A549 (cell line): ENCODE measurements around the gene DGUOK. TPM values are rescaled to one million over a fixed set of nuclear protein-coding genes. Genes with fewer than 3 reads are reported as not detected.

ENCODE experiments used
- ATAC-seq, 2 experiments: fragments of 200-7000 bp in 1 of 2; fragments of >200 bp in 1 of 2; cut with Nextera tagmentation in 1 of 2; cut with Tn5 transposase in 1 of 2; 3 replicates each; pipeline versions ENCODE4 v1.8.0 to v1.9.1; 2018 to 2020; ENCODE audit warnings: mild to moderate bottlenecking in 1 of 2, moderate library complexity in 1 of 2
- CTCF ChIA-PET: fragments of 300-600 bp; sonication (Branson Sonifier 250); formaldehyde crosslinking; extraction: SDS; loops from one replicate; lab custom pipeline; 2021; ENCODE audit warnings: antibody characterized with exemption, inconsistent platforms; lab: Yijun Ruan, JAX
- POLR2A ChIA-PET: fragments of 350-600 bp; formaldehyde crosslinking; extraction: SDS; loops from one replicate; lab custom pipeline; 2021; ENCODE audit warnings: antibody characterized with exemption, inconsistent platforms; lab: Yijun Ruan, JAX
- DNase-seq, 2 experiments: peaks; one replicate each; pipeline versions ENCODE4 v3.0.0 to v3.0.0-alpha.2; 2011 to 2016; ENCODE audit warnings: low read depth in 1 of 2, low spot score in 1 of 2
- FAIRE-seq: peaks from 2 replicates; lab custom pipeline; 2011; peaks lifted over from hg19 to GRCh38; lab: Jason Lieb, UNC
- H3K27ac ChIP-seq, 2 experiments: fragments of >200 bp; sonication (Bioruptor Twin); formaldehyde crosslinking; 3 replicates each; pipeline ENCODE4 v1.5.1; 2016 to 2017
- H3K4me1 ChIP-seq: fragments of >200 bp; sonication (Bioruptor Twin); formaldehyde crosslinking; 3 replicates; pipeline ENCODE4 v1.6.1; 2016
- H3K4me2 ChIP-seq: fragments of >200 bp; sonication (Bioruptor Twin); formaldehyde crosslinking; 3 replicates; pipeline ENCODE4 v1.6.1; 2016
- H3K4me3 ChIP-seq: fragments of >200 bp; sonication (Bioruptor Twin); formaldehyde crosslinking; 3 replicates; pipeline ENCODE4 v1.5.1; 2016
- H3K9me3 ChIP-seq: fragments of >200 bp; sonication (Bioruptor Twin); formaldehyde crosslinking; 3 replicates; pipeline ENCODE4 v1.6.1; 2016
- CBX8 ChIP-seq: fragments of 200-600 bp; sonication (generic); IDR thresholded peaks from 2 replicates; pipeline ENCODE4 v1.6.1; 2016
- ESRRA ChIP-seq: fragments of 150-350 bp; IDR thresholded peaks from 2 replicates; pipeline ENCODE4 v1.6.1; 2014; ENCODE audit warnings: mild to moderate bottlenecking, low read length, borderline replicate concordance
- FOSB ChIP-seq: fragments of 250-450 bp; sonication (Bioruptor Pico); IDR thresholded peaks from 2 replicates; pipeline ENCODE4 v1.5.0; 2020; ENCODE audit warnings: mild to moderate bottlenecking, moderate library complexity
- FOSL2 ChIP-seq, 2 experiments: fragments of 450-650 bp in 1 of 2; fragments of >200 bp in 1 of 2; sonication (Bioruptor Twin) in 1 of 2; formaldehyde crosslinking; IDR thresholded peaks; 2 replicates each; pipeline versions ENCODE4 v1.5.0 to v1.6.1; 2016 to 2020; ENCODE audit warnings: mild to moderate bottlenecking in 1 of 2, moderate library complexity in 1 of 2
- MAZ ChIP-seq: fragments of 150-350 bp; IDR thresholded peaks from 2 replicates; pipeline ENCODE4 v1.6.1; 2014; ENCODE audit warnings: antibody characterized with exemption, low read depth, low read length, borderline replicate concordance
- PHF8 ChIP-seq: fragments of 200-600 bp; sonication (generic); IDR thresholded peaks from 2 replicates; pipeline ENCODE4 v1.6.1; 2016; ENCODE audit warnings: low read depth, mild to moderate bottlenecking, antibody characterized with exemption, moderate library complexity, borderline replicate concordance
- RARB ChIP-seq: fragments of 250-450 bp; sonication (Bioruptor Pico); IDR thresholded peaks from 2 replicates; pipeline ENCODE4 v1.8.0; 2021; ENCODE audit warnings: mild to moderate bottlenecking, moderate library complexity
- RNF2 ChIP-seq: fragments of 200-600 bp; sonication (generic); IDR thresholded peaks from 2 replicates; pipeline ENCODE4 v1.6.1; 2016; ENCODE audit warnings: low read depth, mild to moderate bottlenecking, antibody characterized with exemption, moderate library complexity, borderline replicate concordance
- SREBF2 ChIP-seq: fragments of 450-650 bp; IDR thresholded peaks from 2 replicates; pipeline ENCODE4 v1.6.1; 2014; ENCODE audit warnings: mild to moderate bottlenecking, moderate library complexity
- TFCP2L1 ChIP-seq: fragments of 250-450 bp; sonication (Bioruptor Pico); IDR thresholded peaks from 2 replicates; pipeline ENCODE4 v1.5.0; 2021; ENCODE audit warnings: mild to moderate bottlenecking
- TP53 ChIP-seq: fragments of 250-450 bp; sonication (Bioruptor Pico); IDR thresholded peaks from 2 replicates; pipeline ENCODE4 v1.5.0; 2021; ENCODE audit warnings: mild to moderate bottlenecking, moderate library complexity
- ZC3H11A ChIP-seq: fragments of 450-650 bp; IDR thresholded peaks from 2 replicates; pipeline ENCODE4 v1.6.1; 2014; ENCODE audit warnings: antibody characterized with exemption, mild to moderate bottlenecking
- ZFP36 ChIP-seq: fragments of 450-650 bp; IDR thresholded peaks from 2 replicates; pipeline ENCODE4 v1.6.1; 2014; ENCODE audit warnings: borderline replicate concordance; ENCODE audit not compliant: partially characterized antibody
- ZNF302 ChIP-seq: fragments of 250-450 bp; sonication (Bioruptor Pico); IDR thresholded peaks from 2 replicates; pipeline ENCODE4 v1.9.0; 2021; ENCODE audit warnings: inconsistent platforms, mild to moderate bottlenecking, moderate library complexity
- WGBS: methylation state at CpG from one replicate; pipeline ENCODE4 v1.1.6; 2017; ENCODE audit errors: missing lambda C conversion rate; 5-methylcytosine and 5-hydroxymethylcytosine counted together
- polyA plus RNA-seq, 4 experiments: library from polyadenylated mRNA; depleted of rRNA in 3 of 4; stranded (reverse); fragments of >200 nt; fragmentation: RNase III in 1 of 4; extraction: RNeasy Plus Mini Kit Qiagen cat#74134 plus additional on column Dnase treatment in 1 of 4; gene quantifications; 2 replicates in 3 of 4; 3 replicates in 1 of 4; pipeline ENCODE4 v1.2.3, GENCODE V29; 2011 to 2017
- TF ChIP-seq, protein P1 (sequence below): fragments of 150-350 bp; IDR thresholded peaks from 2 replicates; pipeline ENCODE4 v1.6.1; 2014; ENCODE audit warnings: low read depth, mild to moderate bottlenecking, low read length
- TF ChIP-seq, protein P2 (sequence below): IDR thresholded peaks from 2 replicates; pipeline ENCODE4 v1.6.1; 2012
- TF ChIP-seq, protein P3 (sequence below): fragments of 250-450 bp; sonication (Bioruptor Pico); IDR thresholded peaks from 2 replicates; pipeline ENCODE4 v1.5.0; 2021; ENCODE audit warnings: mild to moderate bottlenecking, moderate library complexity, borderline replicate concordance
- TF ChIP-seq, protein P4 (sequence below): fragments of >200 bp; sonication (Bioruptor Twin); formaldehyde crosslinking; IDR thresholded peaks from 3 replicates; pipeline ENCODE4 v1.6.1; 2016
- TF ChIP-seq, protein P5 (sequence below): fragments of >200 bp; sonication (Bioruptor Twin); formaldehyde crosslinking; IDR thresholded peaks from 3 replicates; pipeline ENCODE4 v1.5.1; 2016

Gene DGUOK
- polyA plus RNA-seq, 2 of the 4 experiments (the other 2 are of a cell fraction): 128 to 145 TPM

DNA sequence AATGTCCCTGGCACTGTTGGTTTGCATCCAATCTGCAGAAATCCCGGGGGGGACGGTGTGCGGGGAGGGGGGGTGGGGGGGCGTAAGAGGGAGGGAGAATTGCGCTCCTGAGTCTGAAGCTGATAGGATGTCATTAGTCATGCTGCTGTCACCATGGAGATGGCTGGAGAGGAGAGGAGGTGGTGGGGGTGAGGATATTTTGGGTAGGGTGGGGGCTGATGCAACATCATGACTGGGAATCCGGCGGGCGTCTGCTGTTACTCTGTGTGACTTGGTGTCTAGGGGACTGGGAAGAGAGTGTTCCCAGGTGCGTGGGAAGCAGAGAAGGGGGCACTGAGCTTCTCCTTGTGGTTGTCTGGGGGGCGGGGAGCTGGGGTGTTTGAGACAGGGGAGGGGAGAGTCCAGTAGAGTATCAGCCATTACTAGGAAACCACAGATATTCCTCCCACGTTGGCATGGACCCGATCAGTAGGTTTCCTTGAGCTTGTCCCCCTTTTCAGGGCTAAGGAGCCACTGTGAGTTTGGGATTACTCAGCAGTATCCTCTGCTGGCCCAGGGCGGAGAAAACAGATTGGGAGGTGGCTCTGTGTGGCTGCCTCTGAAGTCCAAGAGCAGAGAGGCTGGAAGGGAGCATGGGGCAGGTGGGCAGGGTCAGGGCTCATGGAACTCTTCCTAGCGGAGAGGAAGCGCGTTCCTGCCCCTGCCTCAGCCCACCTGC is 77.0 kb downstream of the DGUOK start:
- Histone ChIP-seq H3K4me3 (no peak overlapping the region), H3K27ac (peak overlapping the region in 1 of 2 experiments; percentile 46; a peak in 2 of 6 replicates), H3K4me2 (peak overlapping the region; percentile 64), H3K4me1 (peaks cover 27% of the 10 kb centered on the region), H3K9me3 (no peaks in the 10 kb centered on the region)
- DNase-seq (no peak), FAIRE-seq (no peak), ATAC-seq (no peak)
- TF ChIP-seq PHF8 (no peak), FOSL2 (IDR thresholded peaks at IDR 0.05) (no peak), FOSL2 (CRISPR knock-in tag; IDR thresholded peaks at IDR 0.05) (no peak), TFCP2L1 (CRISPR knock-in tag) (no peak), CBX8 (no peak), ZFP36 (no peak), MAZ (no peak), FOSB (CRISPR knock-in tag) (no peak)
- TF ChIP-seq, protein P1, sequence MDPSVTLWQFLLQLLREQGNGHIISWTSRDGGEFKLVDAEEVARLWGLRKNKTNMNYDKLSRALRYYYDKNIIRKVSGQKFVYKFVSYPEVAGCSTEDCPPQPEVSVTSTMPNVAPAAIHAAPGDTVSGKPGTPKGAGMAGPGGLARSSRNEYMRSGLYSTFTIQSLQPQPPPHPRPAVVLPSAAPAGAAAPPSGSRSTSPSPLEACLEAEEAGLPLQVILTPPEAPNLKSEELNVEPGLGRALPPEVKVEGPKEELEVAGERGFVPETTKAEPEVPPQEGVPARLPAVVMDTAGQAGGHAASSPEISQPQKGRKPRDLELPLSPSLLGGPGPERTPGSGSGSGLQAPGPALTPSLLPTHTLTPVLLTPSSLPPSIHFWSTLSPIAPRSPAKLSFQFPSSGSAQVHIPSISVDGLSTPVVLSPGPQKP: no peak
- TF ChIP-seq, protein P2, sequence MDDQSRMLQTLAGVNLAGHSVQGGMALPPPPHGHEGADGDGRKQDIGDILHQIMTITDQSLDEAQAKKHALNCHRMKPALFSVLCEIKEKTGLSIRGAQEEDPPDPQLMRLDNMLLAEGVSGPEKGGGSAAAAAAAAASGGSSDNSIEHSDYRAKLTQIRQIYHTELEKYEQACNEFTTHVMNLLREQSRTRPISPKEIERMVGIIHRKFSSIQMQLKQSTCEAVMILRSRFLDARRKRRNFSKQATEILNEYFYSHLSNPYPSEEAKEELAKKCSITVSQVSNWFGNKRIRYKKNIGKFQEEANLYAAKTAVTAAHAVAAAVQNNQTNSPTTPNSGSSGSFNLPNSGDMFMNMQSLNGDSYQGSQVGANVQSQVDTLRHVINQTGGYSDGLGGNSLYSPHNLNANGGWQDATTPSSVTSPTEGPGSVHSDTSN: no peak
- ChIA-PET CTCF (interaction anchor here (0.7 to 1.4 kb wide), 5 partner anchors 16 to 180 kb away, joined by 3 read pairs; no protein-coding TSS in a partner anchor), POLR2A (no interaction called here)
- WGBS: 80% methylated on average over 15 of the region's 16 CpGs

DNA sequence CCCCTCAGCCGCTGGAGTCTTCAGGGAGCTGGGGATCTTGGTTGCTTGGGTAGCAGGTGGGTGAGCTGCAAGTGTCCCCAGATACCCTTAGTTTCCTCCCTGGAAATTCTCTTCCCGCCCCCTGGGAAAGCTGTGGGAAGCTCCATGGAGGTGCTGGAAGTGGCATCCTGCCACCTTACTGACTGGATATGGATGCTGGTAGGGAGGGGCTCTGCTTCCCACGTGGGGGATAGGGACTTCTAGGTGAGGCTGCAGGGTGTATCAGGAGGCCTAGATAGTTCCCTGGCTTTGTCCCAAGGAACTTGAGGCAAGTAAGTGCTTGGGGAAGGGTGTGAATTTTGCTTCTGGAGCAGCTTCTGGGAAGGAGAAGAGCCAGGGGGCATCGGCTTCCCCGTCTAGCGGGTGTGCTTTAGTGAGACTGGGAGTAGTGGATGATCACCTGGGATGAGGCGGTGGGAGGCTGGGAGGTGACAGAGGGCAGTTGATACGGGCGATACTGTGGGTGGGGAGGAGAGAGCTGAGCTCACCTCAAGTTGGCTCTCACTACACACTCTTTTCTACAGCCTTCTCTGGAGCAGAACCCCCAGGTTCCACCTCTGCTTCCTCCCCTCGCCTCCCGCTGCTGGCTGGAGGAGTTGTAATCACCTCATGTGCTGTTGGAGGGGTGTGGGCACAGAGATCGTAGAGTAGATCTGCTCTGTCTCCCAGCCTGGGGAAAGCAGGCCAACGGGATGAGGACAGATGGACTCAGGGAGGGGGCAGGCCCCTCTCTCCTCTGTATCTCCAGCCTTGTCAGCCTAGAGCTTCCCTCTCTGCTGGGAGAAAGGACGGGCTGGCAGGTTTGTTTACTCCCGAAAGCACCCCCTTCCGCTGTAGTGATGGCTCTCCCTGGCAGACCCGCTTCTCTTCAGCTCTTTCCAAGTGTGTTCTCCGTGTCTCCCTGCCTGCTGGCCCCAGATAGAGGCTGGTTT is 77.8 kb downstream of the DGUOK start:
- peak overlapping the region in 1 of 2 experiments; percentile 46; a peak in 2 of 6 replicates for H3K27ac ChIP-seq
- WGBS: 93% methylated on average over 18 of the region's 18 CpGs
- POLR2A ChIA-PET: no interaction called here
- ATAC-seq: no peak
- TF ChIP-seq SREBF2 (no peak), ZC3H11A (no peak)
- TF ChIP-seq, protein P3, sequence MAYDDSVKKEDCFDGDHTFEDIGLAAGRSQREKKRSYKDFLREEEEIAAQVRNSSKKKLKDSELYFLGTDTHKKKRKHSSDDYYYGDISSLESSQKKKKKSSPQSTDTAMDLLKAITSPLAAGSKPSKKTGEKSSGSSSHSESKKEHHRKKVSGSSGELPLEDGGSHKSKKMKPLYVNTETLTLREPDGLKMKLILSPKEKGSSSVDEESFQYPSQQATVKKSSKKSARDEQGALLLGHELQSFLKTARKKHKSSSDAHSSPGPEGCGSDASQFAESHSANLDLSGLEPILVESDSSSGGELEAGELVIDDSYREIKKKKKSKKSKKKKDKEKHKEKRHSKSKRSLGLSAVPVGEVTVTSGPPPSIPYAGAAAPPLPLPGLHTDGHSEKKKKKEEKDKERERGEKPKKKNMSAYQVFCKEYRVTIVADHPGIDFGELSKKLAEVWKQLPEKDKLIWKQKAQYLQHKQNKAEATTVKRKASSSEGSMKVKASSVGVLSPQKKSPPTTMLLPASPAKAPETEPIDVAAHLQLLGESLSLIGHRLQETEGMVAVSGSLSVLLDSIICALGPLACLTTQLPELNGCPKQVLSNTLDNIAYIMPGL (CRISPR knock-in tag): no peak
- TF ChIP-seq, all 56 proteins: peak for 0
- FAIRE-seq (no peak), DNase-seq (no peak)
- Histone ChIP-seq H3K4me1 (peaks cover 24% of the 10 kb centered on the region), H3K4me2 (no peak overlapping the region), H3K9me3 (no peaks in the 10 kb centered on the region), H3K4me3 (no peak overlapping the region)
- CTCF ChIA-PET: interaction anchor here (0.5 to 1.4 kb wide), 7 partner anchors 9 to 181 kb away, joined by 3 to 4 read pairs (median 3); no protein-coding TSS in a partner anchor

DNA sequence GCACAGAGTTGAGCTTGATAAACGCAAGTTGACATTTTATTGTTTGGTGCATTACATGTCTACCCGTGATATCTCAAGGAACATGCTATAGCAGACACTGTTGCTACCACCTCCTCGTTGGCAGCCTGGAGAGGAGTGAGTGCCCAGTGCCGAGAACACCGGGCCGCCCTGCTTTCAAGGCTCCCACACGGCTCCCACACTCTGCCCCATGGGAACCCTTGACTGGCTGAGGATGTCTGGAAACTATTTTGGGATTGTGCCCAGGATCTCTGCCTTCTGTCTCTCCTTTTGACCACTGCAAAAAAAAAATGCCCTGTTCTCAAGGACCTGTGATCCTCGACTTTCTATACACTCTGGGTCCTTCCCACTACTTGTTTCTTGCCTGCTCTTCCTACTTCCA is 79.1 kb downstream of the DGUOK start:
- DNase-seq (no peak), FAIRE-seq (no peak), ATAC-seq (no peak)
- ChIA-PET CTCF (interaction anchor here (1.3 to 1.5 kb wide), 2 partner anchors 8 to 11 kb away, joined by 3 to 6 read pairs; no protein-coding TSS in a partner anchor), POLR2A (no interaction called here)
- 81% methylated on average over 8 of the region's 8 CpGs for WGBS
- TF ChIP-seq, protein P1: no peak
- no peak for TF ChIP-seq RARB (CRISPR knock-in tag)
- TF ChIP-seq ZNF302: no peak
- TF ChIP-seq ESRRA: no peak
- no peak for TF ChIP-seq TP53
- TF ChIP-seq RNF2: no peak
- TF ChIP-seq, protein P4, sequence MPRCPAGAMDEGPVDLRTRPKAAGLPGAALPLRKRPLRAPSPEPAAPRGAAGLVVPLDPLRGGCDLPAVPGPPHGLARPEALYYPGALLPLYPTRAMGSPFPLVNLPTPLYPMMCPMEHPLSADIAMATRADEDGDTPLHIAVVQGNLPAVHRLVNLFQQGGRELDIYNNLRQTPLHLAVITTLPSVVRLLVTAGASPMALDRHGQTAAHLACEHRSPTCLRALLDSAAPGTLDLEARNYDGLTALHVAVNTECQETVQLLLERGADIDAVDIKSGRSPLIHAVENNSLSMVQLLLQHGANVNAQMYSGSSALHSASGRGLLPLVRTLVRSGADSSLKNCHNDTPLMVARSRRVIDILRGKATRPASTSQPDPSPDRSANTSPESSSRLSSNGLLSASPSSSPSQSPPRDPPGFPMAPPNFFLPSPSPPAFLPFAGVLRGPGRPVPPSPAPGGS: no peak
- TF ChIP-seq, protein P5, sequence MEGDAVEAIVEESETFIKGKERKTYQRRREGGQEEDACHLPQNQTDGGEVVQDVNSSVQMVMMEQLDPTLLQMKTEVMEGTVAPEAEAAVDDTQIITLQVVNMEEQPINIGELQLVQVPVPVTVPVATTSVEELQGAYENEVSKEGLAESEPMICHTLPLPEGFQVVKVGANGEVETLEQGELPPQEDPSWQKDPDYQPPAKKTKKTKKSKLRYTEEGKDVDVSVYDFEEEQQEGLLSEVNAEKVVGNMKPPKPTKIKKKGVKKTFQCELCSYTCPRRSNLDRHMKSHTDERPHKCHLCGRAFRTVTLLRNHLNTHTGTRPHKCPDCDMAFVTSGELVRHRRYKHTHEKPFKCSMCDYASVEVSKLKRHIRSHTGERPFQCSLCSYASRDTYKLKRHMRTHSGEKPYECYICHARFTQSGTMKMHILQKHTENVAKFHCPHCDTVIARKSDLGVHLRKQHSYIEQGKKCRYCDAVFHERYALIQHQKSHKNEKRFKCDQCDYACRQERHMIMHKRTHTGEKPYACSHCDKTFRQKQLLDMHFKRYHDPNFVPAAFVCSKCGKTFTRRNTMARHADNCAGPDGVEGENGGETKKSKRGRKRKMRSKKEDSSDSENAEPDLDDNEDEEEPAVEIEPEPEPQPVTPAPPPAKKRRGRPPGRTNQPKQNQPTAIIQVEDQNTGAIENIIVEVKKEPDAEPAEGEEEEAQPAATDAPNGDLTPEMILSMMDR: no peak
- Histone ChIP-seq H3K4me1 (peaks cover 12% of the 10 kb centered on the region; the same call in 1 of the 3 replicates), H3K27ac (no peak overlapping the region), H3K9me3 (no peaks in the 10 kb centered on the region), H3K4me3 (no peak overlapping the region), H3K4me2 (no peak overlapping the region)
